Fibroblast of lung (primary cell): ENCODE data around the gene THAP8. TPM values are rescaled to one million over a fixed set of nuclear protein-coding genes. Genes with fewer than 3 reads are reported as not detected.

Experiments
- DNase-seq, 2 donors: peaks; one replicate each; pipeline versions ENCODE4 v3.0.0 to v3.0.0-alpha.2; 2010; ENCODE audit warnings: low read depth in 2 of 2
- H2AFZ ChIP-seq: 2 replicates; pipeline ENCODE4 v1.5.1; 2012; ENCODE audit warnings: low read length, control low read depth, inconsistent platforms
- H3K27ac ChIP-seq: 2 replicates; pipeline ENCODE4 v1.5.1; 2011; ENCODE audit warnings: low read length, control low read depth; ENCODE audit not compliant: insufficient read depth
- H3K27me3 ChIP-seq: 2 replicates; pipeline ENCODE4 v1.5.1; 2011; ENCODE audit warnings: mild to moderate bottlenecking, low read length; ENCODE audit not compliant: control insufficient read depth, insufficient read depth
- H3K36me3 ChIP-seq: 2 replicates; pipeline ENCODE4 v1.5.1; 2011; ENCODE audit warnings: low read length; ENCODE audit not compliant: control insufficient read depth, insufficient read depth
- H3K4me1 ChIP-seq: 2 replicates; pipeline ENCODE4 v1.5.1; 2011; ENCODE audit warnings: low read length; ENCODE audit not compliant: control insufficient read depth, insufficient read depth; ENCODE audit errors: extremely low read depth
- H3K4me2 ChIP-seq: 2 replicates; pipeline ENCODE4 v1.5.1; 2011; ENCODE audit warnings: low read length, control low read depth; ENCODE audit not compliant: insufficient read depth; ENCODE audit errors: extremely low read depth
- H3K4me3 ChIP-seq, 4 experiments: fragments of 200-600 bp in 1 of 4; sonication (generic) in 1 of 4; replicated peaks in 1 of 4; 2 replicates each; pipeline ENCODE4 v1.5.1; 2011 to 2016; ENCODE audit warnings: low read length in 4 of 4, low read depth in 3 of 4, mild to moderate bottlenecking in 3 of 4, control low read depth in 2 of 4, inconsistent platforms in 1 of 4, mixed read lengths in 1 of 4; ENCODE audit not compliant: insufficient read depth in 1 of 4; ENCODE audit errors: control extremely low read depth in 1 of 4
- H3K79me2 ChIP-seq: 2 replicates; pipeline ENCODE4 v1.5.1; 2012; ENCODE audit warnings: mild to moderate bottlenecking, low read length, inconsistent platforms; ENCODE audit not compliant: control insufficient read depth, insufficient read depth
- H3K9ac ChIP-seq: 2 replicates; pipeline ENCODE4 v1.5.1; 2011; ENCODE audit warnings: mild to moderate bottlenecking, low read length, control low read depth; ENCODE audit not compliant: insufficient read depth
- H3K9me3 ChIP-seq: 2 replicates; pipeline ENCODE4 v1.5.1; 2012; ENCODE audit warnings: low read depth, low read length; ENCODE audit not compliant: control insufficient read depth, insufficient read depth
- H4K20me1 ChIP-seq: 2 replicates; pipeline ENCODE4 v1.5.1; 2011; ENCODE audit warnings: low read length; ENCODE audit not compliant: control insufficient read depth, insufficient read depth; ENCODE audit errors: extremely low read depth
- EZH2 ChIP-seq: IDR thresholded peaks from 2 replicates; pipeline ENCODE4 v1.5.1; 2012; ENCODE audit warnings: low read length, control low read depth, mild to moderate bottlenecking; ENCODE audit errors: missing control alignments
- polyA plus RNA-seq, 2 donors: library from polyadenylated mRNA; depleted of rRNA in 1 of 2; stranded (reverse) in 1 of 2; unstranded in 1 of 2; fragments of >200 nt; gene quantifications; 2 replicates each; pipeline ENCODE4 v1.2.1, GENCODE V29; 2011 to 2012; ENCODE audit warnings: missing spikeins in 1 of 2
- total RNA-seq: library from RNA; depleted of rRNA; stranded (reverse); fragments of >200 nt; gene quantifications from 2 replicates; pipeline ENCODE4 v1.2.1, GENCODE V29; 2014
- TF ChIP-seq, protein P1 (sequence below), 2 donors: IDR thresholded peaks in 1 of 2; conservative IDR thresholded peaks in 1 of 2; 1 replicate in 1 of 2; 2 replicates in 1 of 2; pipeline ENCODE4 v1.5.1; 2011 to 2012; ENCODE audit warnings: low read length in 2 of 2, control low read depth in 1 of 2, inconsistent platforms in 1 of 2, low read depth in 1 of 2, mild to moderate bottlenecking in 1 of 2

THAP8 gene
- total and polyA plus RNA-seq, 2 donors (not counting 1 experiment from before 2014, with no cell fraction given), result 4.6 to 5.1 TPM

- DNase-seq, result peak; percentile 89 to 91
- Histone ChIP-seq H3K4me1 (peaks cover 4% of the 10 kb centered on the region), H3K9me3 (no peaks in the 10 kb centered on the region), H4K20me1 (no peaks in the 10 kb centered on the region), H3K36me3 (no peaks in the 10 kb centered on the region), H3K9ac (peak within 1 kb of the TSS; percentile 63), H3K27ac (peak within 1 kb of the TSS; percentile 66), H2AFZ (peak within 1 kb of the TSS; percentile 95), H3K4me3 (peak within 1 kb of the TSS; percentile 70 to 84 (median 74)), H3K4me2 (peak within 1 kb of the TSS; percentile 94), H3K79me2 (peaks cover 7% of the 10 kb centered on the region), H3K27me3 (no peaks in the 10 kb centered on the region)
- TF ChIP-seq, protein P1, sequence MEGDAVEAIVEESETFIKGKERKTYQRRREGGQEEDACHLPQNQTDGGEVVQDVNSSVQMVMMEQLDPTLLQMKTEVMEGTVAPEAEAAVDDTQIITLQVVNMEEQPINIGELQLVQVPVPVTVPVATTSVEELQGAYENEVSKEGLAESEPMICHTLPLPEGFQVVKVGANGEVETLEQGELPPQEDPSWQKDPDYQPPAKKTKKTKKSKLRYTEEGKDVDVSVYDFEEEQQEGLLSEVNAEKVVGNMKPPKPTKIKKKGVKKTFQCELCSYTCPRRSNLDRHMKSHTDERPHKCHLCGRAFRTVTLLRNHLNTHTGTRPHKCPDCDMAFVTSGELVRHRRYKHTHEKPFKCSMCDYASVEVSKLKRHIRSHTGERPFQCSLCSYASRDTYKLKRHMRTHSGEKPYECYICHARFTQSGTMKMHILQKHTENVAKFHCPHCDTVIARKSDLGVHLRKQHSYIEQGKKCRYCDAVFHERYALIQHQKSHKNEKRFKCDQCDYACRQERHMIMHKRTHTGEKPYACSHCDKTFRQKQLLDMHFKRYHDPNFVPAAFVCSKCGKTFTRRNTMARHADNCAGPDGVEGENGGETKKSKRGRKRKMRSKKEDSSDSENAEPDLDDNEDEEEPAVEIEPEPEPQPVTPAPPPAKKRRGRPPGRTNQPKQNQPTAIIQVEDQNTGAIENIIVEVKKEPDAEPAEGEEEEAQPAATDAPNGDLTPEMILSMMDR (conservative IDR thresholded peaks at IDR 0.05 in 1 of 2, IDR thresholded peaks at IDR 0.05 in 1 of 2; ENCODE audit: low read depth in 1 of 2, low read length in 2 of 2), result no peak
- no peak for TF ChIP-seq EZH2
Observed at GRCh38 chr19:35995048-35995993, 58.8 kb downstream of the THAP8 start, which contains the start of gene SDHAF1. Gene SDHAF1 (plus strand): TSS chr19:35995188. CDS start chr19:35995275, 87 bp downstream.

DNA sequence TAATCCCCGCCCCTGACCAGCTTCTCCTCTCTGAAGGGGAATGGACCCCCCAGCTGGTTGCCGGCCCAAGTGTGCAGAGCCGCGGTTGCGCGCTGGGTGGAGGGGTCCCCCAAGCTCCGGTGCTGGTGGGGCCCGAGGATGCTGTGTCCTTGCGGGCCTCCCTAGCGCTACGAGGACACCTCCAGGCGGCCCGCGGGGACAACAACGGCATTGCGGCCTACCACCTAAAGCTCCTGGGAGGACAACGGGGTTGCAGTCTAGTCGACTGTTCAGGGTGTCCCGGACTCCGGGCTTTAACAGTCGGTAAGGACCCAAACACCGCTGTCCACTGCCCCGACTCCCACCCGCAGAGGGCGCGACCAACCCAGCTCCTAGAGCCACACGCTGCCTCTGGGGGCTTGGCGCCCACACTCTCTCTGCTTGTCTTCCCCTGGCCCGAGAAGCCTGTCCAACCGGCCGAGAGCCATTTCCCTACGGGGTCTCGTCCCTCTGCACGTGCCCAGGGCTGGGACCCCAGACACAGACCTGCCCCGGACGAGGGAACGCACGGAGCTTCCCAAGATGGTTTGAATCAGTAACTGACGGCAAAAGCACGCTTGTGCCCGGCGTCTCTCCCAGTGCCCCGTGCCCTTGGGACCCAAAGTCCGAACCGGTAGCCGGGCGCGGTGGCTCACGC, 60.0 kb downstream of the THAP8 start:
- DNase-seq, result no peak
- H3K27me3 ChIP-seq, result no peaks in the 10 kb centered on the region
- no peak overlapping the region for H3K9ac ChIP-seq
- H3K79me2 ChIP-seq, result peaks cover 7% of the 10 kb centered on the region
- peak overlapping the region; percentile 0 for H3K4me2 ChIP-seq
- no peak overlapping the region for H2AFZ ChIP-seq
- no peaks in the 10 kb centered on the region for H3K9me3 ChIP-seq
- TF ChIP-seq, protein P1 (conservative IDR thresholded peaks at IDR 0.05 in 1 of 2, IDR thresholded peaks at IDR 0.05 in 1 of 2; ENCODE audit: low read depth in 1 of 2, low read length in 2 of 2), result no peak
- no peak for TF ChIP-seq EZH2
- H3K36me3 ChIP-seq, result no peaks in the 10 kb centered on the region
- peaks cover under 1% of the 10 kb centered on the region for H3K4me1 ChIP-seq
- no peak overlapping the region for H3K27ac ChIP-seq
- H3K4me3 ChIP-seq, result peak overlapping the region in 2 of 4 experiments; percentile 60 to 84
- no peaks in the 10 kb centered on the region for H4K20me1 ChIP-seq
